NCI-H1092 (cell line): ENCODE measurements around the gene SMYD4.
"Not testable (repeated sequence)": the region's sequence is repeated elsewhere in the genome, so short reads cannot be mapped to it uniquely, and the experiment has no call there.

ENCODE experiments used
- DNase-seq: peaks from one replicate; lab custom pipeline; 2025; lab: John Stamatoyannopoulos, UW

SMYD4 gene

DNA sequence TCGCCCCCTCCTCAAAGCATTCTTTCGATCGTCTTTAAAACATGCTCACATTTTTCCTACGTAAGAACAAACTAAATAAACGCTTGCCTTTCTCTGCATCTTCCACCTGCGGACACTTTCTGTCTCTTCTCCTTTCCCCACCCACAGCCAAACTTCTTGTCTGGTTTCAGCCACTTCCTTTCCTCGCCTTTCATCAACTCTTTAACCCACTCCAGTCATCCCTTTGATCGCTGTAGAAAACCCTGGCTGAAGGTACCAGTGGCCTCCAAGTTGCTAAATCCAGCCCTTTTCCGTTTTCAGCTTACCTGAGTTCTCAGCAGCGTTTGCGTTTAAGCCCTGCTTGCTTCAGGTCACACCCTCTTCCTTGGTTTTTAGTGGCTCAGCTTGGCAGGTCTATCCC is 586 bp upstream of the SMYD4 start:
- no peak for DNase-seq

DNA sequence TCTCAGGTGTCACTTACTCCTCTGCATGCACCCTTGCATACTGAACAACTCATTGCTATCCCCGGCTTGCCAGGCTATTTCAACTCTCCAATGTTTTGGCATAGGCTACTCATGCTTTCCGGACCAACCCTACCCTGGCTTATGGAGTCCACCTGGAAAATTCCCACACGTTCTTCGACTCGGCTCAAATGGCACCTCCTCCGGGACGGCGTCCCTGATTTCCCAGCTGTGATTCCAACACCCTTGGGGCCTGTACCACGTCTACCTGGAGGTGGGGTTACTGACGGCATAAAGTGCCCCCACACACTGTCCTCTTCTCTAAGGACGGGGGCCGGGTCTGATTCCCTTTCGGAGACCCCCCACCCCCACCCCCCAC is 498 bp downstream of the SMYD4 start:
- no peak for DNase-seq

DNA sequence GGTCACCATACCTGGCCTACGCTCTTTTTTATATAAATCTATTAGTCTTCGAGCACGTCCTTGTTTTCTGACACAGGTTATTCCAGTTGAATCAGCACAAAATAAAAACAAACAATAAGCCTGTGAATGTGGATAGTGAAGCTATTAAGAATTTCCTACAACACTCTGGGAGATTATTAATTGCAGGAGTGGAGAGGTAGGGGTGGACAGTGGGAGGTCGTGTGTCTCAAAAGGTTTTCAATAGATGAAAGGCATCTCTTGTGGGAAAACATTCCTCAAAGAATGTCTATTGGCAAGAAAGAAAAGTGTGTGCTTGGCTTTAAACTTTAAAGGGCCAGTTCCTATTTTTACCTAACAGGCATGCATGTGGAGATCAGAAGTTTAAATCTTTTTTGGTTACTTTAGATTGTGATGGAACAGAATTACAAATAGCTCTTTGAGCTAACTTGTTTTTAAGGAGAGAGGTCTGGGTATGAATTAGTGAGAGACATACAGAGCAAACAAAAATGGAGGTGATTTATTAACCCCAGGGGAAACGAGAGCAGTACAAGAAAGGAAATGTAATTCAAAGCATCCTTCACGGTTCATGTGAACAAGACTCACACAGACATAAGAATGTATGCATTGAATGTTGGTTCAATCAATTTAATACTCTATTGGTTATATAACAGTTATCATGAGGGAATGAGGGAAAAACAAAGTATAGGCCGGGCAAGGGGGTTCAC is 9.0 kb downstream of the SMYD4 start:
- DNase-seq, result no peak

DNA sequence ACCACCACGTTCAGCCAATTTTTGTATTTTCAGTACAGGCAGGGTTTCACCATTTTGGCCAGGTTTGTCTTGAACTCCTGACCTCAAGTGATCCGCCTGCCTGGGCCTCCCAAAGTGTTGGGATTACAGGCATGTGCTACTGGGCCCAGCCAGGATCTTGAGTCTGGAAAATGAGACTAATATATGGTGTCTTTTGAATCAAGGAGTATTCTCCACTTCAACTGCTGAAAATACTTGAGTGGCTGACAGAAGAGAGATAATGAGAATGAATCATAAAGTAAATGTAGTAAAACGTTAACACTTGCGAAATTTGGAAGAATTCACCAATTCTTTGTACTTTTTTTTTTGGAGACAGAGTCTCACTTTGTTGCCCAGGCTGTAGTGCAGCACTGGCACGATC is 16.6 kb downstream of the SMYD4 start:
- DNase-seq, result no peak

DNA sequence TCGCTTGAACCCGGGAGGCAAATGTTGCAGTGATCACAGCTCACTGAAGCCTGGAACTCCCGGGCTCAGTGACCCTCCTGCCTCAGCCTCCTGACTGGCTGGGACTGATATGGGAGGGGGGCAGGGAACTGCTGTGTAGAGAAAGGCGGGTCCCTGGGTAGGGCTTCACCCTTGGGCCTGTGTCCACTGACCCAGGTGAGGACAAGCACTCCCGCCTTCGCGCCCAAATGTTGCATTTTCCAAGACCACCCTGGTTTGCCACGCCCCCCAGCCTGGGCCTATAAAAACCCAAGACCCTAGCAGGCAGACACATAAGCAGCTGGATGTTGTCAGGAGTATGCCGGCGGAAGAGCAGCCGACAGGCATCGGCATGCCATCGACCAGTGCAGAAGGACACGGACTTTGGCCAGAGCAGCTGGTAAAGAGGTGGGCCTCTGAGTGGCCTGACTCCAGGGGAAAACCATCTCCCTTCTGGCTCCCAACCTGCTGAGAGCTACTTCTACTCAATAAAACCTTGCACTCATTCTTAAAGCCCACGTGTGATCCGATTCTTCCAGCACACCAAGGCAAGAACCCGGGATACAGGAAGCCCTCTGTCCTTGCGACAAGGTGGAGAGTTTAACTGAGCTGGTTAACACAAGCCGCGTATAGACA is 19.1 kb downstream of the SMYD4 start:
- DNase-seq, result no peak

DNA sequence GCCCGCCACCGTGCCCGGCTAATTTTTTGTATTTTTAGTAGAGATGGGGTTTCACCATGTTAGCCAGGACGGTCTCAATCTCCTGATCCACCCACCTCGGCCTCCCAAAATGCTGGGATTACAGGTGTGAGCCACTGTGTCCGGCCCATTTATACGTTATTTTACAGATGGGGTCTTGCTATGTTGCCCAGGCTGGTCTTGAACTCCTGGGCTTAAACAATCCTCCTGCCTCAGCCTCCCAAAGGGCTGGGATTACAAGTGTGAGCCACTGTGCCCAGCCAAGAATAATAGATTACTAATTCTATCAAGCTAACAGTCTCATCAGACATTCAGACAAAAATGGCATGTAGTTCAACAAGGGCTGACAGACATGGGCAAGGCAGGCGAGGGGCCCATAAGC is 19.9 kb downstream of the SMYD4 start:
- not testable (repeated sequence) for DNase-seq

DNA sequence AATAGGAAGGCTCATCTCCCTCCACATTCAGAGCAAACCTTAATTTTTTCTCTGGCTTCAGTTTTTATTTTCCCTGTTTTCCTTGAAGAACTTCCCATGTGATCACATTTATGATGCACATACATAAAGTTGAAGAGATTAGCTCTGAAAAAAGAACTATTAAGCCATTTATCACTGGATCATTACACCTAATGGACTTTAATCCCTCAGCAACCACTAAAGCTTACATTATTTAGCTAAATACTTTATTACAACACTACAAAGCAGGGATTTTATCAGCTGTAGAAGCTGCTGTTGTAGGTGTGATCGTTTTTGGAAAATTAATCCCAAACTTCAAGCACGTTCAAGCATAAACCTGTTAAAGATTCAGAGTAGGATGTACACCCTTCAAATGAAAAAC is 21.1 kb downstream of the SMYD4 start:
- DNase-seq, result no peak

DNA sequence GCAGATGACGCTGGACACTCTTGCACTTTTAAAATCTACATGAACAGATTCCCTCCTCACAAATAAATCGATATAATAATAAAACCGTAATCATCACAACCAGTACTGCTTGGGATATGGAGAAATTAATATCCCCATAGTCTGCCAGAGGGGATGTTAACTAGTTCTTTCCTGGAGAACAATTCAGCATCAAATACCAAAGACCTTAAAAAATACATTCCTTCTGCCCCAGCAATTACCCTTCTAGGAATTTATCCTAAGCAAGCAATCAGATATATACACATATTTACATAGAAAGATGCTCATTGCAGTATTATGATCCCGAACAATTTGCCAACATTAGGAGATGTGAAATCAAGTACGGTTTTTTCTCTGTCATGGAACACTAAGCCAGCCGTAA is 21.8 kb downstream of the SMYD4 start:
- DNase-seq, result no peak

DNA sequence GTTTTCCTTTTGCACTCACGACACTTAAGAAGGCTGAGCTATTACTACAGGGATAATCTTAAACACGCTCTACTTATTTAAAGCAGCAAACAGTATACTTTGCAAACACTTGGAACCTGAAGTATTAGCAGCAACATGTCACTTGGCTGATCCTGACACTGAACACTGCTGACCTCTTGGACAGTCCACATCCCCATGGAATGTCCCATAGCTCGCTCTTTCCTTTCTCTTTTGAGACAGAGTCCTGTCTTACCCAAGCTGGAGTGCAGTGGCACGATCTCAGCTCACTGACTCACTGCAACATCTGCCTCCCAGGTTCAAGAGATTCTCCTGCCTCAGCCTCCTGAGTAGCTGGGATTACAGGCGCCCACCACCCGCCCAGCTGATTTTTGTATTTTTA is 26.4 kb downstream of the SMYD4 start:
- no peak for DNase-seq

DNA sequence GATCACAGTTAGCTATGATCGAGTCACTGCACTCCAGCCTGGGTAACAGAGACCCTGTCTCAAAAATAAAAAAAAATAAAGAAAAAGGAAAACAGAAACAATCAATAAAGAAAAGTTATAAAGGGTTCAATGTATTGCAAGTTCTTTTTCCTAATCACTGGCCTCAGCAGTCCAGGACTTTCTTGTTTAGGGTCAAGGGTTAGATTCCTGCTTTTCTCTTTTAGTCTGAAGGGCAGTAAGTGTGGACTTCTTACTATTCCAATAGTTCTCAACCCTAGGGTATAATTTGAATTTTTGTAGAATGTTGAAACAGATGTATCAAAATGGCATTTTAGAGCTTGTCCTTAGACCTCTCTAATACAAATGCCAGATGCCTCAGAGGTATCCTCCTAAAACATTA is 27.3 kb downstream of the SMYD4 start:
- DNase-seq, result no peak

DNA sequence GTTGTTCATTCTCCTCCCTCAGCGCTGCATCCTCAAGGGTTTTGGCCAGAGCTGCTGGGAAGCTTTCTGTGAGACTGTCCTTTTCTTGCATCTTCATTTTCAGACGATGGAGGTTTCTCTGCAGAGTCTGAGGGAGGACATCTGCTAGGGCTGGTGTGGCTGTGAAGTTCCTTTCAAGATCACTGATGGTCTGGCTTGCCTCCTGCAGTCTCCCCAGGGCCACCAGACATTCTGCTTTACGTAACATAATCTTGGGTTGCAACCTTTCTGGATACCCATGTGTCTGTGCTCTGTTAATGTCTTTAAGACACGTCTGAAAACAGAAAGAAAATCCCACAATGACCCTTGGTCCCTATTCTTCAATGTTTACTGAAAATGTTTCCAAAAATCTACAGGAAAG is 29.0 kb downstream of the SMYD4 start:
- no peak for DNase-seq

DNA sequence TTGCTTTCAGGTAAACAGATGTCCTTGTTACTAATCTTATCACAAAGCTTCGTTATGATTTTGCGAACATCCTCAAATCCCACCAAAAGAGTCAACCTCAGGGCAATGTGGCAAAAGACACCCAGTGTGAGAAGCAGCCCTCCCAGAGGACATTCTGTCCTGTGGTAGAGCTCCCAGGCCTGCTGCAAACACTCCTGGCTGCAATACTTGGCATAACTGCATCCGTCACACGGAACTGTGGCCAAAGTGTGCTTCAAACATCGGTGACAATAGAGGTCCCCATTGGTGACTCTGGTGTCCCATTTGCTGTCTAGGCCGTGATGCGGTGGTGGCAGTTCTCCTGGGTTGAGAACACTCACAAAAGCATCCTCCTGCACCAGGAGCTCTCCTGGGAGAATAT is 29.5 kb downstream of the SMYD4 start:
- DNase-seq, result no peak

DNA sequence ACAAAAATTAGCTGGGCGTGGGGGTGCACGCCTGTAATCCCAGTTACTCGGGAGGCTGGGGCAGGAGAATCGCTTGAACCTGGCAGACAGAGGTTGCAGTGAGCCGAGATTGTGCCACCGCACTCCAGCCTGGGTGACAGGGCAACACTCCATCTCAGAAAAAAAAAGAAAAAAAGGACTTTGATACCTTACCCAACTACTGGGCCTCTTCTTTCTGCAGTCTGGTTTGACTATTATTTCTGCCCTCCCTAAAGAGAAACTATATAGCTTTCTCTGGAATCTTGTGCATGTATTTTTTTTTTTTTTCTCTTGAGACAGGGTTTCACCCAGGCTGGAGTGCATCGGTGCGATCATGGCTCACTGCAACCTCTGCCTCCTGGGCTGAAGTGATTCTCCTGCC is 31.9 kb downstream of the SMYD4 start:
- DNase-seq, result not testable (repeated sequence)

DNA sequence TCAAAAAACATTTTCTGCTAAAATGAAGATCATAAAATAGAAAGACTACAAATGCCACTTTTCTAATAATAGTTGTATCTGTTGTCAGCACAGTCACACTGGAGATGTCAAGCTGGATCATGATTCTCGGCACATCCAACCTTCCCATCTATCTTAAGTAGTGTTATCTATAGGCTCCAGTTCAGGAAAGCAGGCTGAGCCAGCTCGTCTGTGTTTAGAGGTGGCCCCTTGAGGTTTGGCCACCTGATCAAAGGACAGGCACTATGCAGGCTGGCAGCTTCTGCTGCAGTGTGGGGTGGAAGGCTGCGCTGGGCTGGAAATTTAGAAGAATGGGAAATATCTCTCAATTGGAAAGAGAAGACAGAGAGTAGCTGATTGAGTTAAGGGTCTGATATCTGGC is 32.4 kb downstream of the SMYD4 start:
- no peak for DNase-seq

DNA sequence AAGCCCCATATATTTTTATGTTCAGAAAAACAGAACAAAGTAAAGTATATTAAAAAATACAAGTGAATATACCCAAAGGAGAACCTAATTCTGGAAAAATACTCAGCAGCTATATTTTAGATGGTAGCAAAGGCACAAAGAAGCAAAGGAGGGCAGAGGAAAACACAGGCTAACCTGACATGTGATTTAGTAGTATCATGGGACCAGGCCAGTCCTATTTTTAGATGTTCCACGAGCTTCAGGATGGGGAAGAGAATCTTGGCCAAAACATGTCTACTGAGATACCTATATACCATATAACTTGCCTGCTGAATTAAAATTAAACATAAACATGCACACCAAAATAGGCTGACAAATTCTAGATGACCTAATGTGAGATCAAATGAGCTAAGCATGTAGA is 32.9 kb downstream of the SMYD4 start:
- no peak for DNase-seq

DNA sequence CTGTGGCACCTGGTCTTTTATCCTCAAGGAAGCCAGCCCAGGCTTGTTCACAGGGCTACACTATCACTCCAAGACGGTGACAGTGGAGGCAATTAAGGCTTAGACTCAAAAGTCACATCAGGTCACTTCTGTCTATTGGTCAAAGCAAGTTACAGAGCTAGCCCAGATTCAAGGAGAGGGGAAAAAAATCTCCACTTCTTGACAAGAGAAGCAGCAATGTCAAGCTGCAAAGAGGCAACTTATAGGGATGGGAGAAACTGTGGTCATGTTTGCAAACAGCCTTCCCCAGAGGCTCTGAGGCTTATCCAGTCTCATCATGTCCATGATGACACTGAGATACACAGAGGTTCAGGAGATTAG is 36.3 kb downstream of the SMYD4 start:
- DNase-seq, result no peak

DNA sequence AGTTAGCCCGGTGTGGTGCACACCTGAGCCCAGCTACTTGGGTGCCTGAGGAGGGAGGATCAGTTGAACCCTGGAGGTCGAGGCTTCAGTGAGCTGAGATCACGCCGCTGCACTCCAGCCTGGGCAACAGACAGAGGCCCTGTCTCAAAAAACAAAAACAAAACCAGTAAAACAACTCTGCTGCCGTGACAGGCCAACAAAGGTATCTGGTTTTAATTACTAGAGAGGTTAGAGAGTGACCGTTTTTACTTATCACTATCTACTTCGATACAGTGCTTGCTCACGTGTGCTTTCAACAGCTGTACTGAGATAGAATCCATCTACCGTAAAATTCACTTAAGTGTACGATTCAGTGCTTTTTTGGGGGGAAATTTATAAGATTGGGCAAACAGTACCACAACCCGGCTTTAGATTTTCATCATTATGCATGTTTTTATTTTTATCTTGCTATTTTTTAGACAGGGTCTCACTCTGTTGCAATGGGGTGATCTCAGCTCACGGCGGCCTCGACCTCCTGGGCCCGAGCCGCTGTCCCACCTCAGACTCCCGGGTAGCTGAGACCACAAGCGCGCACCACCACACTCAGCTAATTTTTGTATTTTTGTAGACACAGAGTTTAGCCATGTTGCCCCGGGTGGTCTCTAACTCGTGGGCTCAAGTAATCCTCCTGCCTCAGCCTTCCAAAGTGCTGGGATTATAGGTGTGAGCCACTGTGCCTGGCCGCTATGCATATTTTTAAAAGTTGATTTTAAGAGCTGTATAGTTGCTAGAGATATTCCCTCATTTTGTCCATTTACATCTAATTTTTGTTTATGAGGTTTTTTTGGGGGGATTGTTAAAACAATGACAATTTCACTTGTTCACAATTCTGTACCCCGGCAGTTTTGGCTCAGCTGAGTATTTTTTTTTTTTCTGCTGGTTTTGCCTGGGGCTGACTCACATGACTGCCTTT is 36.9 kb downstream of the SMYD4 start:
- no peak for DNase-seq

DNA sequence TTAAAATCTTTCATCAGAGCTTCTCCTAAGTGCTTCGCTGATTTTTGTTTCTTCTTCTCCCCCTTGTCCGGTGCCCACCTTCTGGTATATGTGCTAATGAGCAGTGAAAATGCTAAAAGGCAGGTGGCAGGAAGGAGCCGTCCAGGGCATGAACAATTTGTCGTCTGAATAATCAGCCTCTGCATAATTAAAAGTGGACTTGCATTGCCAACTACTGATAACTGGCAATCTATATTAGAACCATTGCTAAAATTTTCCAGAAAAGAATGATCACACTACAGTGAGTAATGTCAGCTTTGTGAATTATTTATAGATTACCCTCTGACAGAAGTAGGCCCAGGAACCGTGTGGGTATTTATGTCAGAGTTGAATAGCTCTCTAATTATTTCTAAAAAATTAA is 39.8 kb downstream of the SMYD4 start:
- DNase-seq, result no peak

DNA sequence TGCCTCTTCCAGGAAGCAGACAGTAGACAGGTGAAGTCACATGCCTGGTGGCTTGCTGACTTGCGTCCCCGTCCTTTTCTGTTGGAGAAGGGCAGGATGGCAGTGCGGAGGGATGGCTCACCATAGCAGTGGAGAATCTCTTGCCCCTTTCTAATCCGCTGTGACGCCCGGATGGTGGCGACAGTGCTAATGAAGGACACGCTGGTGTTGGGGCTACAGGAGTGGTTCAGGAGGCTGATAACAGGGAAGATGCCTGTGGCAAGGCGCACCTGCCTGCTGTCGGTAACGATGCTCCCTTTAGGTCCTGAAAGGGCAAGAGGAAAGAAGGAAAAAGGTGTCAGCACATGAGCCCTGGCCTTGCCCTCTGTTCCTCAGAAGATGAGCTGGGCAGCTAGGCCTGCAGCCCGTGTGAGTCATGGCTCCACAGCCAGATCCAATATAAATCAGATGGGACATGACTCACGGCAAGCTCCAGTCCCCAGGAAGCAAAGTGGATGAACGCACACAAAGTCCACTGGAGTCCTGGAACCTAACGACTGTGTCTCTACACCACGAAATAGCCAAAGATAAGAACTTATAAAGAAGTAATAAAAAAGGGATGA is 42.3 kb downstream of the SMYD4 start:
- DNase-seq, result no peak

DNA sequence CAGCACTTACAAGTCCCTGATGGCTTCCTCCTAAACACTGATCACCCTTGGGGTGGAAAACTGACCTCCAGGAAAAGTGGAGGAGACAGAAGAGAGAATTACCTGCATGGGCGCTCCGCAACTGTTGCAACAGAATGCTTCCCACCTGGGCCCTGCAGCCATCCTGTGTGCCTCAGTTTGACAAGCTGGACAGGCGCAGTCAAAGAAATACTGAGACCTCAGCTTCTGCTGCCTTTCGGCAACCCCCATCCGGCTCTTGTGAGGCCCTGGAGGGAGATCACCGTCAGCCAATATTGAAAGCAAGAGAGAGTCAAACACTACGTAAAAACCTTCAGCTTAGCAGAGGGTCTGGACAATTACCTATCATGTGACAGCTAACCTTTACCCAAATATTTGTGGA is 43.0 kb downstream of the SMYD4 start:
- no peak for DNase-seq

DNA sequence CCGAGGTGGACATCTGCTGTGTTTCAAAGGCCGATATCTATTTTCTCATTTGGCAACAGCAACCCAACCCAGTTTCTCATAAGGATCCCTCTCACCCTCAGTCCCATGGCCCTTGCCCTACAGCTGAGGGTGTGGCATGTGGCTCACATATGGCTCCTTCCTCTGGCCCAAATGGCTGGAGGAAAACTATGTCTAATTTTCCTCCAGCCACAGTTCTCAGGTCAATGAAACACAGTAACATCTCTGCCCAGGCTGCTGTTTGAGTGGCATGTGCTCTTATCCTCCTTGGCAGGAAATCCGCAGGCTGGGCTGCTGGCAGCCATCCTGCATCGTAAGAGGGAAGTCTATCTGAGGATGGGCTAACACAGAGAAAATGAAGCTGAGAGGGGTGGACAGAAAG is 43.8 kb downstream of the SMYD4 start:
- DNase-seq, result no peak

DNA sequence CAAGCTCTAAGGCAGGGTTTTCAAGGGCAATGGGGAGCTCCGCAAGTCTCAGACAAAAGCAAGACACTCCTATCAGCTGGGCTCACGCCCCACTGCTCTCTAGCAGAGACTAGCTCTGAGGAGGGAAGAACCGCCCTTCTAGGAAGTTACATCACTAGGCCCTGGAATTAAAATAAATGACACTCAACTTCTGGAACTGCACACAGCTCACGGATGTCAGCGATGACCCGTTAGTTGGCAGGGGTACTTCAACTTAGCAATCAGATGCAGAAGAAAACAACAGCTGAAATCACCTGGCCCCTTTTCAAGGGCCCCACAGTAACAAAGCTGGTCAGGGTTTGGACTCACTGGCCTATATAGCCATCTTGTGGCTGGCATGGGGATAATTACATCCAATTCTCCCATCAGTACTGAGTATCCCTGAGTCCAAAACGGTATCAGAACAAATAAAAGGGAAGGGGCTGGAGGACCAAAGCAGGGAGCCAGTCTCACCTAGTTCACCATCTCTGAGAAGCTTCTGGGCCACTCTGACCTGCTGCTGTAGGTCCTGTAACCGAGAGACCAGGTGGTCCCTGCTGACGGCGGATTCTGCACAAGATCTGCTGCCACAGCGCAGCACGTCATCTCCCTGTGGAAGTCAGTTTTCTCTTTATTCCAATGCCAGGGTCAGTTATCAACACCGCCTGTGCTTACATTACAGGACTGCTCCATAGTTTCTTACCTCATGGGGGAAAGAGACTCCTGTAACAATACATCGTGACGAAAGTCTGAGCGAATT is 45.7 kb downstream of the SMYD4 start:
- no peak for DNase-seq
